Renal cortical epithelial cell (primary cell): ENCODE results near the gene MACROD2. TPM values are rescaled to one million over a fixed set of nuclear protein-coding genes. Genes with fewer than 3 reads are reported as not detected.

Experiments used
- DNase-seq: peaks from one replicate; pipeline ENCODE4 v3.0.0-alpha.2; 2011; ENCODE audit warnings: low read depth
- total RNA-seq: library from RNA; depleted of rRNA; stranded (reverse); fragments of >200 nt; gene quantifications from 2 replicates; pipeline ENCODE4 v1.2.3, GENCODE V29; 2014

The MACROD2 gene
- total RNA-seq, 1 donor from 2014 or later: 5.4 TPM

GRCh38 chr20:14643556-14643955, 648.2 kb downstream of the MACROD2 start:
- no peak for DNase-seq

DNA sequence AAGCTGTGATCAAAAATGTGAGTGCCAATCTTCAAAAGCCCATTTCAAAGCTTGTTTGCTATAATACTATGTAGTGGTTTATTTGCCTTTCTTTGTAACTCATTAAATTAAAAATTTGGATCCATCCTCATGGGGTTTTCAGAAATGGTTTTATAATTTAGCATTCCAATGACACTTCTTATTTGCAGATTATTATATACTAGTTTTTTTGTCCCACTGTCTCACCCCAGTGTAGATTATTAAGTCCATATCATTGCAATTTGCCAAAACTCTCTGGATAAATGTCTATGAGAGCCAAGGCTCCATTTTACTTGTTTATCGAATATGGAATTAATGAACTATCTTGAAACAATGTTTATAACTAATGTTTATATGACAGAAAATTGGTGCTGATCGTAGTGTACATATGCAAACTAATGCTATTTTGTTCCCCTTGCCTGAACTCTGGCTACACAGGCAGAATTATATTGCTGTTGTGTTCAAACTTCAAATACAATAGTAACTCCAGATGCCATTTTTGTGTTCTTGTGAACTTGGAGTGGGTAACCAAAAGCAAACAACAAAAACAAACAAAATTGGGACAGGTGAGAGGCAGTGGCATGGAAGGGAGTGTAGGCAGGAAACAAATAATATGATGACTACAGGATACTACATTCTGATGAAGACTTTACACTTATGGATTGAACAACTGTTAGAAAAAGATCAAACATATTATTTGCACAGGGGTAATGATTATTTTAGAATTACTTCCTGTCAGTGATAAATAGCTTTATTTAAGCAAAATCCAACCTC, 649.2 kb downstream of the MACROD2 start:
- DNase-seq: no peak

- DNase-seq: no peak
These were observed 651.7 kb downstream of the MACROD2 start for GRCh38 chr20:14647016-14647415.

GRCh38 chr20:14649662-14650061, 654.3 kb downstream of the MACROD2 start:
- DNase-seq: no peak

GRCh38 chr20:14657266-14658005, 662.1 kb downstream of the MACROD2 start:
- DNase-seq: no peak

DNA sequence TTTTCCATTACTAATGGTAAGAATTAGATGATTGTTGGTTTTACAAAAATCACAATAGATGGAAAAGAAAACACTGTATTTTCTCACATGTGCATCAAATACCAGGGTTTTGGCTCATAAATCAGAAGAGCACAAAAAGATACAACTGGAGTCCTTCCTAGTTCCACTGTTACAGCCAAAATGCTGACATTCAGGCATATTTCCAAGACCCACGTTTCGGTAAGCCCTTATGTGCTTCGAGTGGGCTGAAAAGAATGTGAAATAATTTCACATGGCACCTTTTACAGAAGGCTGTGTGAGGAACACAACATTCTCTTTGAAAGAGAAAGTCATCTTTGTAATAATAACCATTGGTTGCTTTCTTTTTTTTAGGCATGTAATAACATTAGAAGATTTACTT, 668.8 kb downstream of the MACROD2 start:
- DNase-seq: no peak

- no peak for DNase-seq
These were observed 671.4 kb downstream of the MACROD2 start for GRCh38 chr20:14666696-14667095.

DNA sequence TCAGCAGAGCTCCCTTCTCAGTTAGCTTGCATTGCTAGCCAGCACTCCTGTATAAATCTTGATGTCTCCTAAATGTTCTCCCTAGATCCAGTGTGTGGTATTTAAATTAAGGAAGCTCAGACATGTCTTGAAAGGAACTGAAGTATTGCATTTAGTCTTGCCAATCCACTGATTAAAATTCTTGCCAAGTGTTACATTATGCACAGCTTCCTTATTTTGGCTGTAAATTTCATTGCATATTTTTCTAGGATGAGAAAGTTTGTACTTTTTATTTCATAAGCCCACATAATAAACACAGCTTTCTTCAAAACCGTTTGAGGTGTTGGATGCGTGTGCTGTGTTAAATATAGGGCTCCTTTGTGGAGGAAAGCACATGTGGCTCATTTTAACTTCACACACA, 671.9 kb downstream of the MACROD2 start:
- DNase-seq: no peak

DNA sequence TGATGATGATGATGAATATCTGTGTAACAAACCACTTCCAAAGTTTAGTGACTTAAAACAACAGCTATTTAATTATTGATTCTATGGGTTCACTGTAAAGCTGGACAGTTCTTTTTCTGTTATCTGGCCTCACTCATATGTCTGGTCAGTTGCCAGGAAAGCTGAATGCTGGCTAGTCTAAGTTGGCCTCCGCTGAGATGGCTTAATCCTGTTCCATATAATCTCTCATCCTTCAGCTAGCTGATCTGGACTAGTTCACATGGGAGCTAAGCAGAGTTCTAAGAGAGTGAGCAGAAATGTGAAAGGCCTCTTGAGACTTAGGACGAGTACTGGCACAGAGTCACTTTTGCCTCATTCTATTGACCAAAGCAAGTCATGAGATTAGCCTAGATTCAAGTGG, 676.8 kb downstream of the MACROD2 start:
- DNase-seq: no peak

GRCh38 chr20:14673164-14673563, 677.8 kb downstream of the MACROD2 start:
- DNase-seq: no peak

GRCh38 chr20:14677455-14677854, 682.1 kb downstream of the MACROD2 start:
- no peak for DNase-seq

- no peak for DNase-seq
These were observed 689.9 kb downstream of the MACROD2 start for GRCh38 chr20:14685183-14685582.

GRCh38 chr20:14687313-14687712, 692.0 kb downstream of the MACROD2 start:
- peak; percentile 81 for DNase-seq

DNA sequence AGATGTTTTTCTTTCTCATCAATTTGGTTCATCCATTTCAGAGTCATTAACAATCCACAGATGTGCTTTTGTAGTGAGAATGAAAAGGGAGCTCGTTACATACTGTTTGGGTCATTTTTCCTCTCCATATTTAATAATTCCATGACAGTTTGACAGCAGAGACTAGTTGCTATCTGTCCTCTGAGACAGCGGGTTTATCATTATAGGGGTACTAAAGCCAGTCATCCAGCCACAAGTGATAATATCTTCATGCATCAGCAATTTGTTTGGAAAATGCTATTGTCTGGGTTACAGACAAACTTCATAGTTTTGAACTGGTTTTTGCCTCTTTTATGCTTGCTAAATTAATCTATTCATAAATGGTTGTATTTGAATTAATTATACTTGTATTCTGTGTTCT, 692.7 kb downstream of the MACROD2 start:
- DNase-seq: no peak

DNA sequence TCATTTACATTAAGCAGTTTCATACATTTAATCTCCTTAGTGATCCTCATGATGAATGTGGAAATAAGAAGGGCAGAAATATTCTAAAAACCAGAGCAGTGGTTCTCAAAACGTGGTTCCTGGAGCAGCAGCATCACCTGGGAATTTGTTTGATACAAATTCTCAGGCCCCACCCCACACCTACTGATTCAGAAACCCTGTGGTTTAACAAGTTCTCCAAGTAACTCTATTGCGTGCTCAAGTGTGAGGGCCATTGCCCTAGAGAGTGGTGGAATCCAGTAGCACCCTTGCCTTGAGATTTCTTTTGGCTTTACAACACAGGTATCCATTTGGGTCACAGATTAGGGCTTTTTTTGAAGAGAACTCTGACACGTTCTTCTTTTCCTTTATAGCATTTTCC, 696.7 kb downstream of the MACROD2 start:
- no peak for DNase-seq

- no peak for DNase-seq
These were observed 701.2 kb downstream of the MACROD2 start for GRCh38 chr20:14696478-14696877.

DNA sequence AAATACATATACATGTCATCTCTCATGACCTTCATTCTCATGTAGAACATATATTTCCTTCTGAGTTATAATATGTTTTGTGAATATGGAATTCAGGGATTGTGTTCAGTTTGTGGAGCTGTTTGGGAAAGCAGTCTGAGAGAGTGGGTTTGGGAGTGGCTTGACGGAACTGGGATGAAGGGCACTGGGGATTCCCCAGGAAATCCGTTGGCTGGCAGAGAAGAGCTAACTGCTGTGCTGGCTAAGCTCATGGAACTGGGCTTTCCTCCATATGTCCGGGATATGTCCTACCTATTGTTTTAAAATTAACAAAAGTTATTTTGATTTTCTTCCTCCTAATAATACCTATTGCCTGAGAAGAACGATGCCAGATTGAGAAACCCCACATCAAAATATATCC, 701.6 kb downstream of the MACROD2 start:
- DNase-seq: peak; percentile 19

DNA sequence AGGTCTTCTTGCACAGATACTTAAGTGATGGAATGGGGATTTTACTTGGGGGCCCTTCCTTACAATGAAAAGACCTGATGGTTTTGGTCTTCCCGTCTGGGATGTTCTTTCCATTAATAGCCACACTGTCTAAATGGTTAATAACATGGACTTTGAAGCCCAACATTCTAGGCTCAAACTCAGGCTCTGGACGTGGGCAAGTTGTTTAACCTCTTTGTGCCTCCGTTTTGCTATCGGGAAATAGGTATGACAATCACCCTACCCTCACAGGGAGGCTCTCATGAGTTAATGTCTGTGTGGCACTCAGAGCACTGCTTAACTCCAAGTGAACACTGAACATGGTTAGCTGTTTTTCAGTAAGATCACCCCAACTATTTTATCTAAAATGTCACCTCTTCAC, 702.8 kb downstream of the MACROD2 start:
- no peak for DNase-seq

DNA sequence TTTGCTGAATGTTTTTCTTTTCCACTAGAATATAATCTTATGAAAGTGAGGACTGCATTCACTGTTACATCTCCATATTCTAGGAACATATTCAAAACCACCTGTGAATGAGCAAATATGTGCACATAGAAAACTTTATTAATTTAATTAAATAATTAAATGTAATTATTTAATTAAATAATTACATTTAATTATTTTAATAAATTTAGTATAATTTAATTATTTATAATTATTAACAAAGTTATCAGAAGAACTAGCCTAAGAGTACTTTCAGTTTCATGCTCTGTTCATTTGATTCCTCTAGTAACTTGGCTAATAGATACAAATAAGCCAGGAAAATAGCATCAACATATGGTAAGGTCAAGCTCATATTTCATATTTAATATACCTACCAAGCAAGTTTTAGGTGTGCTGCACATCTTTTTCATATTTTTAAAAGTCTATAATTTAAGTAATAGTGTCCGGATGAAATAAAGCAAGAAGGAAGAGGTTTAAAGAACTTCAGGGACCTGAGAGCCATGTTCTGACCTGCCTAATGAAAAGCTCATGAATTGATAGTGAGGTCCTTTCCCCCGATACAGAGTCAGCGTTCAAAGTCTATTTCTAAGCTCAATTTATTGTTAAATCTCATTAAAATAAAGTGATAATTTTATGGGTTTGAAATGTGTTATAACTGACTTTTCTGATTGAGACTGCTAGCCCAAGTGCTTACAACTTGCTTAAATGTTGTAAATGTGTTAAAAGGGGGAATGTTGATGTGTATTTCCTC, 703.5 kb downstream of the MACROD2 start:
- DNase-seq: no peak

DNA sequence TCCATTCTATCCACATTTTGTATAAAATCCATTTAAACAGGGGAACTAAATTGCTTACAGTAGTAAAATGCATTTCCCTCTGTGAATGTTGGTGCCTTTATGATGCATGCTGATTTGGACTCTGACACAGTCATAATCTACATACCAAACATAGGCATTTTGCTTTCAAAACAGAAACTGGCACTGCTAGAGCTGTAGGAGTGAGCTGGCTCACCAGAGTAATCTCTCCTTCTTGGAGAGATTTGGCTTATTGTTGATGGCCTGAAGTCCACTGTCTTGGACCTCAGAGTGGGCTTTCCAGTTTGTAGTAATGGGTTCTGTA, 705.3 kb downstream of the MACROD2 start:
- peak; percentile 77 for DNase-seq

GRCh38 chr20:14701326-14701725, 706.0 kb downstream of the MACROD2 start:
- no peak for DNase-seq

GRCh38 chr20:14706555-14706954, 711.2 kb downstream of the MACROD2 start:
- DNase-seq: no peak
